ENCODE measurements around the gene LRRC74A.

Gene LRRC74A
- total RNA-seq, result 0 reads per million in 2 donors

GRCh38 chr14:76826122-76826521 lies at the start of gene LRRC74A:
Gene LRRC74A (plus strand): TSS chr14:76826408. CDS start chr14:76826698, 290 bp downstream.
- no peak for DNase-seq

GRCh38 chr14:76776428-76777251 lies 49.6 kb upstream of the LRRC74A start:
- DNase-seq, result no peak

GRCh38 chr14:76777721-76778120 lies 48.5 kb upstream of the LRRC74A start:
- DNase-seq, result no peak

GRCh38 chr14:76778546-76779215 lies 47.5 kb upstream of the LRRC74A start:
- no peak for DNase-seq

GRCh38 chr14:76779221-76780057 lies 46.8 kb upstream of the LRRC74A start:
- no peak for DNase-seq

GRCh38 chr14:76780058-76780345 lies 46.2 kb upstream of the LRRC74A start:
- DNase-seq, result no peak

GRCh38 chr14:76780360-76780759 lies 45.8 kb upstream of the LRRC74A start:
- DNase-seq, result no peak

GRCh38 chr14:76780875-76781647 lies 45.1 kb upstream of the LRRC74A start:
- DNase-seq, result no peak

- peak in 1 of 5 experiments; percentile 33 for DNase-seq
Observed at GRCh38 chr14:76781648-76782051, 44.6 kb upstream of the LRRC74A start.

GRCh38 chr14:76782115-76782884 lies 43.9 kb upstream of the LRRC74A start:
- DNase-seq, result no peak

- DNase-seq, result peak in 1 of 5 experiments; percentile 46
Observed at GRCh38 chr14:76782885-76783566, 43.2 kb upstream of the LRRC74A start.

- DNase-seq, result no peak
Observed at GRCh38 chr14:76784266-76784874, 41.8 kb upstream of the LRRC74A start.

- peak in 4 of 5 experiments; percentile 29 to 65 (median 37) for DNase-seq
Observed at GRCh38 chr14:76784881-76785280, 41.3 kb upstream of the LRRC74A start.

- no peak for DNase-seq
Observed at GRCh38 chr14:76786601-76787000, 39.6 kb upstream of the LRRC74A start.

- no peak for DNase-seq
Observed at GRCh38 chr14:76792422-76792821, 33.8 kb upstream of the LRRC74A start.

GRCh38 chr14:76793324-76793723 lies 32.9 kb upstream of the LRRC74A start:
- no peak for DNase-seq

- DNase-seq, result no peak
Observed at GRCh38 chr14:76793956-76794355, 32.3 kb upstream of the LRRC74A start.

- no peak for DNase-seq
Observed at GRCh38 chr14:76806446-76806845, 19.8 kb upstream of the LRRC74A start.

GRCh38 chr14:76808011-76808410 lies 18.2 kb upstream of the LRRC74A start:
- DNase-seq, result no peak

GRCh38 chr14:76808990-76809389 lies 17.2 kb upstream of the LRRC74A start:
- no peak for DNase-seq

- DNase-seq, result no peak
Observed at GRCh38 chr14:76810525-76810924, 15.7 kb upstream of the LRRC74A start.
